ENCODE results near the gene MKX. TPM values are rescaled to one million over a fixed set of nuclear protein-coding genes. Genes with fewer than 3 reads are reported as not detected.

The MKX gene
- polyA plus RNA-seq, 3 donors = not detected

DNA sequence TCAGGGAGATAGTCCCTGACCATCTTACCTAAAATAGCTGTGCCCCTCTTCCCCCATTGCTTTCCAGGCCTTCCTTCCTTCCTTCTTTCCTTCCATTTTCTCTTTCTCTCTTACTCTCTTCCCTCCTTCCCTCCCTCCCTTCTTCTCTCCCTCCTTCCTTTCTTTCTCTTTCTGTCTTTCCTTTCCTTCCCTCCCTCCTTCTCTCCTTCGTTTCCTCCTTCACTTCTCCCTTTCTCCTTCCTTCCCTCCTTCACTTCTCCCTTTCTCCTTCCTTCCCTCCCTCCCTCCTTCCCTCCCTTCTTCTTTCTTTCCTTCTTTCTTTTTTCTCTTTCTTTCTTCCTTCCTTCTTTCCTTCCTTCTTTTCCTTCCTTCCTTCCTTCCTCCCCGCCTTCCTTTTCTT, 24.6 kb upstream of the MKX start:
- intact Hi-C loops (cut with micrococcal nuclease) = no loop called here

DNA sequence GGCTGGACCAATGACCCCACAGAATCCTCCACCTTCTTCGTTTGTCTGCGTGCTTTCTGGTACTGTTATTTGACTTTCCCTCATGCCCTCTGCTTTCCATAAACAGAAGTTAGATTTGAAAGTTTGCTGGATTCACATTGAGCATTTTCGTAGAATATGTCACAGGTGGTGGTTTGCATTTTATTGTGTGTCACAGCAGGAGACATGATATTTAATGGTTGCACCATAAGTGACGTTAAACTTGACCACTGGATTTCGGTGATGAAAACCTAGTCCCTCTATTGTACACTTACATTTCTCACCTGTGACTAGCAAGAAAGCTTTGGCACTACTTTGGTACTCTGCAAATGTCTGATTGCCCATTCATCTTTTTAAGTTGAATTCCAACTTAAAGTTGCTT, 15.2 kb upstream of the MKX start:
- Mint-ChIP-seq H3K4me3 (no peak overlapping the region), H3K27me3 (ENCODE audit: low read depth in 3 of 3) (peaks cover 2 to 7% (median 3%) of the 10 kb centered on the region in 3 donors), H3K9me3 (no peaks in the 10 kb centered on the region), H3K27ac (no peak overlapping the region), H3K4me1 (no peaks in the 10 kb centered on the region), H3K36me3 (no peaks in the 10 kb centered on the region)
- H3K4me2 ChIP-seq (replicated peaks; ENCODE audit: extremely low read depth, low read length, poor library complexity, severe bottlenecking) = no peak overlapping the region
- no peaks in the 10 kb centered on the region for H3K4me1 ChIP-seq (ENCODE audit: control insufficient read depth in 1 of 2, insufficient read depth in 2 of 2, low read length in 2 of 2)
- no peaks in the 10 kb centered on the region for H3K27me3 ChIP-seq (ENCODE audit: control insufficient read depth in 2 of 2, insufficient read depth in 2 of 2, low read length in 2 of 2)
- H3K4me3 ChIP-seq (replicated peaks in 1 of 3; ENCODE audit: low read depth in 2 of 3, low read length in 3 of 3) = no peak overlapping the region
- no peak for DNase-seq
- H3K9me3 ChIP-seq (replicated peaks in 1 of 2; ENCODE audit: control insufficient read depth in 1 of 2, insufficient read depth in 1 of 2, low read length in 2 of 2) = no peaks in the 10 kb centered on the region
- no peak overlapping the region for H2AFZ ChIP-seq (ENCODE audit: insufficient read depth, low read depth, low read length, poor library complexity, severe bottlenecking)
- no peaks in the 10 kb centered on the region for H3K36me3 ChIP-seq (replicated peaks in 1 of 2; ENCODE audit: control insufficient read depth in 1 of 2, insufficient read depth in 2 of 2, low read length in 2 of 2)
- no peak overlapping the region for H3K27ac ChIP-seq (ENCODE audit: low read depth in 1 of 2, low read length in 2 of 2)
- H4K20me1 ChIP-seq (ENCODE audit: insufficient read depth, low read length) = no peaks in the 10 kb centered on the region
- no peaks in the 10 kb centered on the region for H3K79me2 ChIP-seq (ENCODE audit: insufficient read depth, low read length)
- no CpG with 5 or more reads among the region's 5 CpGs for WGBS (ENCODE audit: insufficient coverage)
- intact Hi-C loops (cut with micrococcal nuclease) = no loop called here
- TF ChIP-seq, protein P1, sequence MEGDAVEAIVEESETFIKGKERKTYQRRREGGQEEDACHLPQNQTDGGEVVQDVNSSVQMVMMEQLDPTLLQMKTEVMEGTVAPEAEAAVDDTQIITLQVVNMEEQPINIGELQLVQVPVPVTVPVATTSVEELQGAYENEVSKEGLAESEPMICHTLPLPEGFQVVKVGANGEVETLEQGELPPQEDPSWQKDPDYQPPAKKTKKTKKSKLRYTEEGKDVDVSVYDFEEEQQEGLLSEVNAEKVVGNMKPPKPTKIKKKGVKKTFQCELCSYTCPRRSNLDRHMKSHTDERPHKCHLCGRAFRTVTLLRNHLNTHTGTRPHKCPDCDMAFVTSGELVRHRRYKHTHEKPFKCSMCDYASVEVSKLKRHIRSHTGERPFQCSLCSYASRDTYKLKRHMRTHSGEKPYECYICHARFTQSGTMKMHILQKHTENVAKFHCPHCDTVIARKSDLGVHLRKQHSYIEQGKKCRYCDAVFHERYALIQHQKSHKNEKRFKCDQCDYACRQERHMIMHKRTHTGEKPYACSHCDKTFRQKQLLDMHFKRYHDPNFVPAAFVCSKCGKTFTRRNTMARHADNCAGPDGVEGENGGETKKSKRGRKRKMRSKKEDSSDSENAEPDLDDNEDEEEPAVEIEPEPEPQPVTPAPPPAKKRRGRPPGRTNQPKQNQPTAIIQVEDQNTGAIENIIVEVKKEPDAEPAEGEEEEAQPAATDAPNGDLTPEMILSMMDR (IDR thresholded peaks at IDR 0.05) = no peak
- H3K9ac ChIP-seq (ENCODE audit: insufficient read depth, low read length, poor library complexity, severe bottlenecking) = no peak overlapping the region

More for the DNA sequence above, 24.6 kb upstream of the MKX start:
- H3K27me3 ChIP-seq (ENCODE audit: control insufficient read depth in 2 of 2, insufficient read depth in 2 of 2, low read length in 2 of 2) = peaks cover 0 to 3% of the 10 kb centered on the region in 2 donors
- no peaks in the 10 kb centered on the region for H3K4me1 ChIP-seq (ENCODE audit: control insufficient read depth in 1 of 2, insufficient read depth in 2 of 2, low read length in 2 of 2)
- 75% methylated on average over 2 of the region's 2 CpGs for WGBS (ENCODE audit: insufficient coverage)
- H2AFZ ChIP-seq (ENCODE audit: insufficient read depth, low read depth, low read length, poor library complexity, severe bottlenecking) = no peak overlapping the region
- no peaks in the 10 kb centered on the region for H3K36me3 ChIP-seq (replicated peaks in 1 of 2; ENCODE audit: control insufficient read depth in 1 of 2, insufficient read depth in 2 of 2, low read length in 2 of 2)
- H3K9me3 ChIP-seq (replicated peaks in 1 of 2; ENCODE audit: control insufficient read depth in 1 of 2, insufficient read depth in 1 of 2, low read length in 2 of 2) = no peaks in the 10 kb centered on the region
- no peak overlapping the region for H3K9ac ChIP-seq (ENCODE audit: insufficient read depth, low read length, poor library complexity, severe bottlenecking)
- H3K4me1 Mint-ChIP-seq = peaks cover 15% of the 10 kb centered on the region
- DNase-seq = no peak
- H3K79me2 ChIP-seq (ENCODE audit: insufficient read depth, low read length) = no peaks in the 10 kb centered on the region
- H3K36me3 Mint-ChIP-seq = no peaks in the 10 kb centered on the region
- peaks cover 4 to 10% (median 8%) of the 10 kb centered on the region in 3 donors for H3K27me3 Mint-ChIP-seq (ENCODE audit: low read depth in 3 of 3)
- no peak overlapping the region for H3K4me3 ChIP-seq (replicated peaks in 1 of 3; ENCODE audit: low read depth in 2 of 3, low read length in 3 of 3)
- no peak overlapping the region for H3K4me3 Mint-ChIP-seq
- H4K20me1 ChIP-seq (ENCODE audit: insufficient read depth, low read length) = no peaks in the 10 kb centered on the region
- TF ChIP-seq, protein P1 (IDR thresholded peaks at IDR 0.05) = no peak
- no peak overlapping the region for H3K27ac Mint-ChIP-seq
- no peak overlapping the region for H3K27ac ChIP-seq (ENCODE audit: low read depth in 1 of 2, low read length in 2 of 2)
- H3K9me3 Mint-ChIP-seq = peaks cover 0 to 5% (median 0%) of the 10 kb centered on the region in 7 donors
- no peak overlapping the region for H3K4me2 ChIP-seq (replicated peaks; ENCODE audit: extremely low read depth, low read length, poor library complexity, severe bottlenecking)
